ENCODE measurements around the gene IBTK.

DNA sequence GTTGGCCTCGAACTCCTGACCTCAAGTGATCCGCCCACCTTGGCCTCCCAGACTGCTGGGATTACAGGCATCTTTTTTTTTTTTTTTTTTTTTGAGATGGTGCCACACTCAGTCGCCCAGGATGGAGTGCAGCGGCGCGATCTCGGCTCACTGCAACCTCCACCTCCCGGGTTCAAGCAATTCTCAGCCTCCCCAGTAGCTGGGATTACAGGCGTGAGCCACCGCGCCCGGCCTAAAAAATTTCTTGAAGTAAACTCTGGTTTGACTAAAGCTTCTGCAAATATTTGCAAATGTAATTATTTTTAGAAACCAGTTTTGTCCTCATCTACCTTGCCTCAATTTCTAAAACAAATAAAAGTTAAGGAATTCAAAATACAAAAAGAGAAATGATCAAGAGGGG is 1.2 kb downstream of the IBTK start:
- no peak for TF ChIP-seq POLR2AphosphoS5 (IDR thresholded peaks at IDR 0.05)
- TF ChIP-seq, protein P1, sequence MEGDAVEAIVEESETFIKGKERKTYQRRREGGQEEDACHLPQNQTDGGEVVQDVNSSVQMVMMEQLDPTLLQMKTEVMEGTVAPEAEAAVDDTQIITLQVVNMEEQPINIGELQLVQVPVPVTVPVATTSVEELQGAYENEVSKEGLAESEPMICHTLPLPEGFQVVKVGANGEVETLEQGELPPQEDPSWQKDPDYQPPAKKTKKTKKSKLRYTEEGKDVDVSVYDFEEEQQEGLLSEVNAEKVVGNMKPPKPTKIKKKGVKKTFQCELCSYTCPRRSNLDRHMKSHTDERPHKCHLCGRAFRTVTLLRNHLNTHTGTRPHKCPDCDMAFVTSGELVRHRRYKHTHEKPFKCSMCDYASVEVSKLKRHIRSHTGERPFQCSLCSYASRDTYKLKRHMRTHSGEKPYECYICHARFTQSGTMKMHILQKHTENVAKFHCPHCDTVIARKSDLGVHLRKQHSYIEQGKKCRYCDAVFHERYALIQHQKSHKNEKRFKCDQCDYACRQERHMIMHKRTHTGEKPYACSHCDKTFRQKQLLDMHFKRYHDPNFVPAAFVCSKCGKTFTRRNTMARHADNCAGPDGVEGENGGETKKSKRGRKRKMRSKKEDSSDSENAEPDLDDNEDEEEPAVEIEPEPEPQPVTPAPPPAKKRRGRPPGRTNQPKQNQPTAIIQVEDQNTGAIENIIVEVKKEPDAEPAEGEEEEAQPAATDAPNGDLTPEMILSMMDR (IDR thresholded peaks at IDR 0.05): no peak
- TF ChIP-seq EP300 (IDR thresholded peaks at IDR 0.05): no peak

Measured in sigmoid colon (tissue), 4 donors.